ENCODE results near the gene KLHL36. TPM values are rescaled to one million over a fixed set of nuclear protein-coding genes. Genes with fewer than 3 reads are reported as not detected.
A peak's percentile ranks its signal among the peaks of the same experiment; 100 is the strongest.

The KLHL36 gene
- polyA plus RNA-seq (ENCODE audit: insufficient read length in 12 of 12): 10 to 100 TPM in 11 of 12 donors, not detected in 1; 10.6 to 31.0 (median 12.8) TPM
- long read RNA-seq, donor 1, full-length matches to known transcripts: 3 of 8 reads
- long read RNA-seq, donor 1, partial matches to known transcripts: 5 of 8 reads
- long read RNA-seq, donor 1, other reads (novel, unspliced or antisense): 0 of 8 reads
- long read RNA-seq, donor 2, full-length matches to known transcripts: 4 of 4 reads
- long read RNA-seq, donor 2, partial matches to known transcripts: 0 of 4 reads
- long read RNA-seq, donor 2, other reads (novel, unspliced or antisense): 0 of 4 reads
- long read RNA-seq, donor 3, partial matches to known transcripts: 0 of 2 reads
- long read RNA-seq, donor 3, other reads (novel, unspliced or antisense): 0 of 2 reads
- long read RNA-seq, donor 4, full-length matches to known transcripts: 1 of 1 reads
- long read RNA-seq, donor 4, partial matches to known transcripts: 0 of 1 reads
- long read RNA-seq, donor 4, other reads (novel, unspliced or antisense): 0 of 1 reads
- long read RNA-seq, donor 5, full-length matches to known transcripts: 3 of 3 reads
- long read RNA-seq, donor 5, partial matches to known transcripts: 0 of 3 reads
- long read RNA-seq, donor 5, other reads (novel, unspliced or antisense): 0 of 3 reads
- long read RNA-seq, donor 6, partial matches to known transcripts: 0 of 3 reads
- long read RNA-seq, donor 6, other reads (novel, unspliced or antisense): 0 of 3 reads
- long read RNA-seq, donor 7, partial matches to known transcripts: 0 of 1 reads
- long read RNA-seq, donor 7, other reads (novel, unspliced or antisense): 0 of 1 reads
- long read RNA-seq, donor 8, partial matches to known transcripts: 0 of 1 reads
- long read RNA-seq, donor 8, other reads (novel, unspliced or antisense): 0 of 1 reads
- long read RNA-seq, donor 9, partial matches to known transcripts: 0 of 1 reads
- long read RNA-seq, donor 9, other reads (novel, unspliced or antisense): 0 of 1 reads
- long read RNA-seq, donor 10: 0 reads
- long read RNA-seq, donor 11, full-length matches to known transcripts: 4 of 4 reads
- long read RNA-seq, donor 11, partial matches to known transcripts: 0 of 4 reads
- long read RNA-seq, donor 11, other reads (novel, unspliced or antisense): 0 of 4 reads

GRCh38 chr16:84647828-84648594, at the start of gene KLHL36:
KLHL36 (plus strand) TSS chr16:84648511; CDS start chr16:84650868, 2,357 bp downstream.
- DNase-seq: peak; percentile 48

GRCh38 chr16:84599521-84600202, 48.6 kb upstream of the KLHL36 start:
- peak; percentile 56 for DNase-seq

- DNase-seq: no peak
Measured at GRCh38 chr16:84600343-84601229, 47.7 kb upstream of the KLHL36 start.

DNA sequence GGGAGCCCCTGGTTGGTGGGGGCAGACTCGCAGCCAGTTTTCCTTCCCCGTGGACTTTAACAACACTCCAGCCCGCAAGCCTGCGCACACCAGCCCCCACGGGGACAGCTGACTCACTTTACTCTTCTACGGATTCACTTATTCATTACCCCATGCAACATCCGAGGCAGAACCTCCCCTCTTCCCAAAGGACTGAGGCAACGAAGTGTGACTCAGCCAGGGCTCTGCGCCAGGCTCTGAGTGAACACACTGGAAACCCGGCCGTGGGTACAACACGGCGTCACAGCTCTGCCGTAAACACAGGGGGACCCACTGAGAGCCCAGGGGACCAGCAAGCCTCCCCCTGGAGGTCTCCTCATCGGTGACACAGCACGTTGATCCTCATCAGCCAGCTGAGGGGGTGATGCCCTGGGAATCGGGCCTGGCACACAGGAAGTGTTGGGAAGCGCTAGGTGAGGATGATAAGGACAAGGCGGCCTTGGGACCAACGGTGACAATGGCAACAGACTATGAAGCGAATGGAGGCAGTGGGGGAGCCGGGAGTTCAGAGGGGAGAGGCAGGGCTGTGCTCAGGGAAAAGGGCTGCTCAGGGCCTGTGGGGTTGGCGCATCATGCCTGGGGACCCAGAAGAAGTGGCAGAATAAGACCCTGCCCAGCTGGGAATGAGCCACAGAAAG, 45.0 kb upstream of the KLHL36 start:
- DNase-seq: no peak

DNA sequence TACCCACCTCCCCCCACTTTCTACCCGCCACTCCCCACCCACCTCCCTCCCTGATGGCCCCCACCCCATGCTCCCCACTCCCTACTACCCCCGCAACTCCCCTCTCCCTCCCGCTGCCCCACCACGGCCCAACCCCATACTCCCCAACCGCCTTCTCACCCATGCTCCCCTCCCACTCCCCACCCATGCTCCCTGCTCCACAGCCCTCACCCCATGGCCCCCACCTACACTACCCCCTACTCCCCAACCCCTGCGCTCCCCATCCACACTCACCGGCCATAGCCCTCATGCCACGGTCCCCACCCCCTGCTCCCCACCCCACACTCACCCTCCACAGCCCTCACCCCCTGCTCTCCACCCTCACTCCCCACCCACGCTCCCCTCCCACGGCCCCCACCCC, 44.4 kb upstream of the KLHL36 start:
- no peak for DNase-seq

DNA sequence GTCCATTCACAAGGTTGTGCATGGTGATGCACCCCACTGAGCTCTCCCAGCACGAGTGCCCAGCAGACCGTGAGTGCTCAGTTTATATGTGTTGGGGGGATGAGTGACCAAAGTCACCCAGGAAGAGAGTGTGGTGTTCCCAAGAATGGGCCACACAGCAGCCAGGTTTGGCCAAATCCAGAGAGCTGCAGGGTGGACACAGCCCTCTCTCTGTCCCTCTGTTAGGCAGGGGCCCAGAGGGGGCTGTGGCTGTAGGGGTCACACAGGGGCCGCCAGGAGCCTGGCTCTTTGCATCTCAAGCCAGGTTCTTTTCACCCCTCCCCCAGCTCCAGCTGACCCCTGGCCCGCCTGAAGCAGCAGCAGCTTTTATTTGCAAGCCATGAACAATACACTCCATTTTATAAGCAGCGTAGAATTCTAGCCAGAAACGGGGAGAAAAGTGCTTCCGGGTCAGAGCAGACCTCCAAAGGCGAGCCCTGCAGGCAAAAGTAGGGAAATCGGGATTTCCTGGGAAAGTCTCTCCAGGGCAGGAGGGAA, 43.8 kb upstream of the KLHL36 start:
- DNase-seq: no peak

DNA sequence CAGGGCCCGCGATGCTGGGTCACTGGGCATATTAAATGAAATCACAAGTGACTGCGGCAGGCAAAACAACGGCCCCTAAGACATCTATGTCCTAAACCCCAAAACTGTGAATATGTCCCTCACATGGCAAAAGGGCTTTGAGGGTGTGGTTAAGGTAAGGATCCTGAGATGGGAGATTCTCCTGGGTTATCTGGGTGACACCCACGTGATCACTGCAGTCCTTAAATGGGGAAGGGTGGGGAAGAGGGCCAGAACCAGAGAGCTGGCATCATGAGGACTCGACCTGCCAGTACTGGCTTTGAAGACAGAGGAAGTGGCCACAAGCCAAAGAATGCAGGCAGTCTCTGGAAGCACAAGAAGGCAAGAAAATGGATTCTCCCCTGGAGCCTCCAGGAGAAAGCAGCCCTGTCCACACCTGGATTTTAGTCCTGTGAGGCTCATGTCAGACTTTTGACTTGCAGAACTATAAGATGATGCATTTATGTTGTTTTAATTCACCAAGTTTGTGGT, 42.9 kb upstream of the KLHL36 start:
- DNase-seq: no peak

- DNase-seq: no peak
Measured at GRCh38 chr16:84606081-84606875, 42.0 kb upstream of the KLHL36 start.

- no peak for DNase-seq
Measured at GRCh38 chr16:84607061-84607460, 41.2 kb upstream of the KLHL36 start.

GRCh38 chr16:84607694-84608093, 40.6 kb upstream of the KLHL36 start:
- no peak for DNase-seq

GRCh38 chr16:84608282-84608681, 40.0 kb upstream of the KLHL36 start:
- no peak for DNase-seq

GRCh38 chr16:84609563-84610177, 38.6 kb upstream of the KLHL36 start:
- DNase-seq: no peak

DNA sequence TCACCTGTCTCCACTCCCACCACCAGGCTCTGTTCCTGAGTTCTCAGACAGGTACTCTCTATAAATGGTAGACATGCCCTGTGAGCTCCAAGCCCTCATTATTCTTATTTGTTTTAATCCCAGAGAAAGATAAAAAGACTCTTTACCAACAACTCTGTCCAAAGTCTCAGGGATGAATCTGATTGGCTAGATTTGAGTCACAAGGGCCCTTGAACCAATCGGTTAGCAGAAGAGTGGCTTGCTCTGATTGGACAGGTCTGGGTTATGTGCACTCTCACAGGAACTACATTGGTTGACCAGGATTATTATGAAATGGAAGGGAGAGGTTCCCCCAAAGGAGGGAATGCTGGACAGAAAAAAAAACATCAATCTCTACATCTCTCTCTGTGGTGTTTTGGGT, 37.9 kb upstream of the KLHL36 start:
- no peak for DNase-seq

DNA sequence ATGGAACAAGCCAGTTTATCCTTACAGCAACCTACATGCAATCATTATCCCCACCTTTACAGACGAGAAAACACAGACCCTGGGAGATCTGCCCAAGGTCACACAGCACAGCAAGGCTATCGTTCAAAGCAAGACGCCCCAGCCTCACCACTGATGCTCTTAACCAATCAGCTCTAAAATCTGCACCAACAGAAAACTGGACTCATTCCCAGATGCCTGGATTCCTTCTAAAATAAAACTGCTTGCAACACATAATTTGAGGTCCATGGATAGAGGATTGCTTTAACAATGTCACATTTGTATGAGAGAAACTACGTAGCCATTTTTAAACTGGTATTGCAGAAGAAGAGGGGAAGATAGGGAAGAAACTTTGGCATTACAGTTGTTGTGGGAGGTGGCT, 37.3 kb upstream of the KLHL36 start:
- DNase-seq: no peak

DNA sequence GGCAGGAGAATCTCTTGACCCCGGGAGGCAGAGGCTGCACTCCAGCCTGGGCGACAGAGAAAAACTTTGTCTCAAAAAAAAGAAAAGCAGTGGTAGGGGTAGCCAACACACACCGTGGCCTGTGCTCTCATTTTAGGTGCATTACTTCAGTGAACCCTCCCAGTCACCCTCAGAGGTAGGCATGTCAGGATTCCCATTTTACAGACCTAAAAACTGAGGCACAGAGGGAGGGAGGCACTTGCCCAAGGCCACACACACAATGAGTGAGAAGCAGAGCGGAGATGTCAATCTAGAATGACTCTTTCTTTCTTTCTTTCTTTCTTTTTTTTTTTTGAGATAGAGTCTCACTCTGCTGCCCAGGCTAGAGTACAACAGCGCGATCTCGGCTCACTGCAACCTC, 35.6 kb upstream of the KLHL36 start:
- DNase-seq: no peak

- DNase-seq: no peak
Measured at GRCh38 chr16:84613408-84614072, 34.8 kb upstream of the KLHL36 start.

GRCh38 chr16:84614073-84614459, 34.2 kb upstream of the KLHL36 start:
- no peak for DNase-seq

Data from muscle of arm (tissue), 14 donors.